Measurements from ENCODE around the gene RPAP3. TPM values are rescaled to one million over a fixed set of nuclear protein-coding genes. Genes with fewer than 3 reads are reported as not detected.

Gene RPAP3
- total RNA-seq, 1 experiment from 2014 or later, result 48.9 TPM

DNA sequence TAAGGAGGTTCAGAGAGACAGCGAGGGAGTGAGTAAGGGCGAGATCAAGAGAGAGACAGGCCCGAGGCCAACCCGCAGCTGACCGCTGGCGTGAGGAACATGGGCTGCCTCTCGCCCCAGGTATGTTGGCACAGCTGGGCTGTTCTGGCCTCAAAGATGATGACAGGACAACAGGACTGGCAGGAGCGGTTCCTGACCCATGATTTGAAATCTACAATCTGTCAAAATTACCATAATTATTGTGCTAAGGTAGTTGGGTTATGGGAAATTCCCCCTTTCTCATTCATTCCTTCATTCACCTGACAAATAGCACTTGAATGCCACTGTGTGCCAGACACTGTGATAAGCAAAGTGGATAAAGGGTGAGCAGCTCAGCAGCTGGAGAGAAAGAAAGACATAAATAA is 24.5 kb upstream of the RPAP3 start:
- no peak overlapping the region for H2BK5ac ChIP-seq (ENCODE audit: insufficient read length, low read length)
- H3K79me2 ChIP-seq (ENCODE audit: insufficient read depth, low read length), result no peaks in the 10 kb centered on the region
- H3K4me2 ChIP-seq (ENCODE audit: insufficient read depth, insufficient read length, low read length), result no peak overlapping the region
- H2BK120ac ChIP-seq (ENCODE audit: low read depth, low read length, poor library complexity, severe bottlenecking), result no peak overlapping the region
- H3K4me1 ChIP-seq (ENCODE audit: insufficient read depth, low read length), result peaks cover 3% of the 10 kb centered on the region; the same call in 1 of the 2 replicates
- H3K4ac ChIP-seq (ENCODE audit: low read depth, low read length), result no peak overlapping the region
- H3K27me3 ChIP-seq (ENCODE audit: insufficient read depth, low read length), result no peaks in the 10 kb centered on the region
- no peak overlapping the region for H3K56ac ChIP-seq (ENCODE audit: insufficient read length, low read depth, low read length)
- Mint-ChIP-seq H3K27ac (no peak overlapping the region), H3K4me1 (peaks cover 17 to 18% of the 10 kb centered on the region in 2 experiments), H3K27me3 (ENCODE audit: low read depth) (peaks cover 10% of the 10 kb centered on the region), H3K4me3 (no peak overlapping the region), H3K9me3 (no peaks in the 10 kb centered on the region), H3K36me3 (ENCODE audit: insufficient read depth in 1 of 3, low read depth in 3 of 3) (no peaks in the 10 kb centered on the region)
- no peak overlapping the region for H3K23ac ChIP-seq (ENCODE audit: insufficient read length, low read depth, low read length)
- no peak overlapping the region for H3K27ac ChIP-seq (ENCODE audit: insufficient read length, low read depth, low read length)
- no peak overlapping the region for H4K8ac ChIP-seq (replicated peaks; ENCODE audit: insufficient read length, low read depth, low read length)
- DNase-seq, result no peak
- no peak overlapping the region for H3K14ac ChIP-seq (ENCODE audit: insufficient read depth, low read length)
- no peaks in the 10 kb centered on the region for H4K20me1 ChIP-seq (ENCODE audit: control insufficient read depth, insufficient read depth, insufficient read length)
- H3K9ac ChIP-seq (ENCODE audit: extremely low read depth, insufficient read length, low read length), result no peak overlapping the region
- no peak overlapping the region for H4K91ac ChIP-seq (ENCODE audit: insufficient read length, low read depth, low read length)
- H2BK20ac ChIP-seq (ENCODE audit: low read depth, low read length, poor library complexity, severe bottlenecking), result no peak overlapping the region
- H4K5ac ChIP-seq (ENCODE audit: insufficient read length, low read depth, low read length), result no peak overlapping the region
- WGBS (ENCODE audit: extremely low coverage, insufficient read length, low lambda C conversion rate), result no CpG with 5 or more reads among the region's 8 CpGs
- H3K23me2 ChIP-seq (ENCODE audit: insufficient read length, low read depth, low read length, poor library complexity, severe bottlenecking), result no peaks in the 10 kb centered on the region
- no peak overlapping the region for H2AK5ac ChIP-seq (ENCODE audit: insufficient read length, low read length)
- no peak overlapping the region for H2BK12ac ChIP-seq (ENCODE audit: insufficient read length, low read depth, low read length)
- no peak overlapping the region for H2AFZ ChIP-seq (ENCODE audit: low read length)
- H3K79me1 ChIP-seq (ENCODE audit: insufficient read depth, low read depth, low read length, poor library complexity, severe bottlenecking), result no peaks in the 10 kb centered on the region
- H2BK15ac ChIP-seq (ENCODE audit: low read depth, low read length), result no peak overlapping the region
- H3K18ac ChIP-seq (ENCODE audit: insufficient read length, low read depth, low read length), result no peak overlapping the region
- TF ChIP-seq, protein P1, sequence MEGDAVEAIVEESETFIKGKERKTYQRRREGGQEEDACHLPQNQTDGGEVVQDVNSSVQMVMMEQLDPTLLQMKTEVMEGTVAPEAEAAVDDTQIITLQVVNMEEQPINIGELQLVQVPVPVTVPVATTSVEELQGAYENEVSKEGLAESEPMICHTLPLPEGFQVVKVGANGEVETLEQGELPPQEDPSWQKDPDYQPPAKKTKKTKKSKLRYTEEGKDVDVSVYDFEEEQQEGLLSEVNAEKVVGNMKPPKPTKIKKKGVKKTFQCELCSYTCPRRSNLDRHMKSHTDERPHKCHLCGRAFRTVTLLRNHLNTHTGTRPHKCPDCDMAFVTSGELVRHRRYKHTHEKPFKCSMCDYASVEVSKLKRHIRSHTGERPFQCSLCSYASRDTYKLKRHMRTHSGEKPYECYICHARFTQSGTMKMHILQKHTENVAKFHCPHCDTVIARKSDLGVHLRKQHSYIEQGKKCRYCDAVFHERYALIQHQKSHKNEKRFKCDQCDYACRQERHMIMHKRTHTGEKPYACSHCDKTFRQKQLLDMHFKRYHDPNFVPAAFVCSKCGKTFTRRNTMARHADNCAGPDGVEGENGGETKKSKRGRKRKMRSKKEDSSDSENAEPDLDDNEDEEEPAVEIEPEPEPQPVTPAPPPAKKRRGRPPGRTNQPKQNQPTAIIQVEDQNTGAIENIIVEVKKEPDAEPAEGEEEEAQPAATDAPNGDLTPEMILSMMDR (conservative IDR thresholded peaks at IDR 0.05), result no peak
- H3K9me3 ChIP-seq (ENCODE audit: control insufficient read depth, low read depth, low read length), result no peaks in the 10 kb centered on the region
- no peak overlapping the region for H3T11ph ChIP-seq (ENCODE audit: low read length)

Data from H9 (cell line).